Tibial nerve (tissue), 4 donors: Measurements from ENCODE around the gene MOB1B. TPM values are rescaled to one million over a fixed set of nuclear protein-coding genes. Genes with fewer than 3 reads are reported as not detected.
A peak's percentile ranks its signal among the peaks of the same experiment; 100 is the strongest.

Source experiments
- DNase-seq, 2 donors: peaks; one replicate each; pipeline ENCODE4 v3.0.0-alpha.2; 2019; ENCODE audit warnings: low spot score in 2 of 2
- H3K27ac ChIP-seq, 4 donors: fragments of 200-600 bp; sonication (generic) in 3 of 4; one replicate each; pipeline ENCODE4 v1.5.1; 2017 to 2019; ENCODE audit warnings: mild to moderate bottlenecking in 1 of 4
- H3K27me3 ChIP-seq, 2 donors: fragments of 200-600 bp; sonication (generic) in 1 of 2; one replicate each; pipeline versions ENCODE4 v1.5.1 to v1.6.0; 2017 to 2019
- H3K36me3 ChIP-seq, 3 donors: fragments of 200-600 bp; sonication (generic); one replicate each; pipeline ENCODE4 v1.5.1; 2018 to 2019
- H3K4me1 ChIP-seq, 4 donors: fragments of 200-600 bp; sonication (generic) in 3 of 4; one replicate each; pipeline ENCODE4 v1.5.1; 2017 to 2019
- H3K4me3 ChIP-seq, 4 donors: fragments of 200-600 bp; sonication (generic) in 3 of 4; one replicate each; pipeline ENCODE4 v1.5.1; 2017 to 2019; ENCODE audit warnings: mild to moderate bottlenecking in 1 of 4, moderate library complexity in 1 of 4
- H3K9me3 ChIP-seq, 4 donors: fragments of 200-600 bp; sonication (generic) in 3 of 4; one replicate each; pipeline ENCODE4 v1.5.1; 2017 to 2019
- EP300 ChIP-seq, 2 donors: sonication (generic); formaldehyde crosslinking; IDR thresholded peaks; one replicate each; pipeline ENCODE4 v1.6.1; 2017; ENCODE audit warnings: antibody characterized with exemption in 2 of 2, mild to moderate bottlenecking in 1 of 2
- POLR2A ChIP-seq, 2 donors: fragments of 450-650 bp; IDR thresholded peaks; one replicate each; pipeline ENCODE4 v1.6.1; 2017; ENCODE audit warnings: antibody characterized with exemption in 2 of 2, mild to moderate bottlenecking in 2 of 2, moderate library complexity in 2 of 2
- WGBS, 2 donors: methylation state at CpG; one replicate each; pipeline ENCODE4 v1.1.5; 2018; 5-methylcytosine and 5-hydroxymethylcytosine counted together
- total RNA-seq, 4 donors: library from RNA; depleted of rRNA; stranded (reverse); fragments of >200 nt; gene quantifications; one replicate each; pipeline ENCODE4 v1.1.0, GENCODE V29; 2016
- TF ChIP-seq, protein P1 (sequence below), 5 experiments: fragments of 200-600 bp in 3 of 5; fragments of 450-650 bp in 2 of 5; sonication (generic) in 3 of 5; IDR thresholded peaks; one replicate each; pipeline ENCODE4 v1.5.1; 2016 to 2019; ENCODE audit warnings: antibody characterized with exemption in 5 of 5, mild to moderate bottlenecking in 3 of 5, moderate library complexity in 2 of 5

The MOB1B gene
- total RNA-seq, 4 donors from 2014 or later = 12.7 to 23.8 (median 18.2) TPM

DNA sequence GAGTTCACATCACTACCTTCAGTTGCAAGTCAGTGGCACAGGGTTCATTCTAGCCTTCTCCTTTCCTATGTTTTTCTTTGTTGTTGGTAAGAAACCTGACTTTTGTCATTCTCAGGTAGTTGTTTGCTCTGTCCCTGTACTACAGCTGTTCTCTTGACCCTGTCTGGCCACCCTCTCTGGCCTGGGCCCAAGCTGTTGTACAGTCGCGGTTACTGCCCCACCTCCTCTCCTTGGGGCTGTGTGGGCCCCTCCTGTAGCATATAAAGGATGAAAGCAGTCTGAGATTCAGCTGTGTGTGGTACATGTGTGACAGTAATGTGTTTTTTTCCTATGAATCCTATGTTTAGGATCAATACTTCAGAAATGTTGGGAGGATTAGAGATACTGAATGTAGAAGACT lies 12.5 kb downstream of the MOB1B start:
- Histone ChIP-seq H3K9me3 (no peaks in the 10 kb centered on the region), H3K36me3 (peaks cover 0 to 14% (median 0%) of the 10 kb centered on the region in 3 donors), H3K27me3 (no peaks in the 10 kb centered on the region), H3K4me1 (peaks cover 0 to 6% (median 0%) of the 10 kb centered on the region in 4 donors), H3K4me3 (no peak overlapping the region), H3K27ac (peak overlapping the region in 1 of 4 donors; percentile 33)
- no peak for DNase-seq
- WGBS, 2 donors = 41 to 53% methylated on average over 2 of the region's 2 CpGs
- TF ChIP-seq, protein P1, sequence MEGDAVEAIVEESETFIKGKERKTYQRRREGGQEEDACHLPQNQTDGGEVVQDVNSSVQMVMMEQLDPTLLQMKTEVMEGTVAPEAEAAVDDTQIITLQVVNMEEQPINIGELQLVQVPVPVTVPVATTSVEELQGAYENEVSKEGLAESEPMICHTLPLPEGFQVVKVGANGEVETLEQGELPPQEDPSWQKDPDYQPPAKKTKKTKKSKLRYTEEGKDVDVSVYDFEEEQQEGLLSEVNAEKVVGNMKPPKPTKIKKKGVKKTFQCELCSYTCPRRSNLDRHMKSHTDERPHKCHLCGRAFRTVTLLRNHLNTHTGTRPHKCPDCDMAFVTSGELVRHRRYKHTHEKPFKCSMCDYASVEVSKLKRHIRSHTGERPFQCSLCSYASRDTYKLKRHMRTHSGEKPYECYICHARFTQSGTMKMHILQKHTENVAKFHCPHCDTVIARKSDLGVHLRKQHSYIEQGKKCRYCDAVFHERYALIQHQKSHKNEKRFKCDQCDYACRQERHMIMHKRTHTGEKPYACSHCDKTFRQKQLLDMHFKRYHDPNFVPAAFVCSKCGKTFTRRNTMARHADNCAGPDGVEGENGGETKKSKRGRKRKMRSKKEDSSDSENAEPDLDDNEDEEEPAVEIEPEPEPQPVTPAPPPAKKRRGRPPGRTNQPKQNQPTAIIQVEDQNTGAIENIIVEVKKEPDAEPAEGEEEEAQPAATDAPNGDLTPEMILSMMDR (IDR thresholded peaks at IDR 0.05) = no peak
- TF ChIP-seq EP300 (IDR thresholded peaks at IDR 0.05) (no peak), POLR2A (IDR thresholded peaks at IDR 0.05) (no peak)

DNA sequence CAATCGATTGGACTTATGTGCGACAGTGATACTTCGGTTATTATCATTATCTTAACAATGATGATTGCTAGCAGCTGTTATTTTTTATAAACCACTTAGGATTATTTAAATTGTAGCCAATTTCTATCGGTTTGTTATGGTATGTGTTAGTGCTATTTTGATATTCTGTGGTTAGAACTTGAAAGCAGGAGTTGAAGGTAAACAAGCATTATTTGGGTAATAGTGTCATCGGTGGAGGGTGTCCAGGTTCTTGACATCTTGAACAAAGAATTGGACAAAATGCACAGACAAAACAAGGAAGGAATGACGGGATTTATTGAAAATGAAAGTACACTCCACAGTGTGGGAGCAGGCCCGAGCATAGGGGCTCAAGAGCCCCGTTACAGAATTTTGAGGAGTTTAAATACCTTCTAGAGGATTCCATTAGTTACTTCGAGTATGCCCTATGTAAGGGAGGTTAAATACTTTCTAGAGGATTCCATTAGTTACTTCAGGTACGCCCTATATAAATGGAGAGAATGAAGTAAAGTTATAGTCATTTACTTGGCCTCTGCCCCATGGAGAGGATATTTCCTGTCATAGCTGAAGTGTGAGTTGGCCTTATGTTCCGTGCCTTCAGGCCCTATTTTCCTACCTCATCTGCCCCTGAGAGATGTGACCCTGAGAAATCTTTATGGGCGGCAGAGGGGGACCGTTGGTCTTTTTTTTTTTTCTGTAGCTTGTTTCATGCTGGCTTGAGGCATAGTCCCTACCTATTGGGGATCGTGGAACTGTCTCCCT lies 13.1 kb downstream of the MOB1B start:
- peak overlapping the region in 1 of 4 donors; percentile 33 for H3K27ac ChIP-seq
- 75 to 77% methylated on average over 14 of the region's 14 CpGs for WGBS, 2 donors
- peaks cover 0 to 6% (median 0%) of the 10 kb centered on the region in 4 donors for H3K4me1 ChIP-seq
- peaks cover 0 to 14% (median 0%) of the 10 kb centered on the region in 3 donors for H3K36me3 ChIP-seq
- H3K27me3 ChIP-seq = no peaks in the 10 kb centered on the region
- H3K4me3 ChIP-seq = peak overlapping the region in 1 of 4 donors; percentile 19
- no peak for TF ChIP-seq POLR2A (IDR thresholded peaks at IDR 0.05)
- TF ChIP-seq, protein P1 (IDR thresholded peaks at IDR 0.05) = no peak
- TF ChIP-seq EP300 (IDR thresholded peaks at IDR 0.05) = no peak
- H3K9me3 ChIP-seq = no peaks in the 10 kb centered on the region
- no peak for DNase-seq

DNA sequence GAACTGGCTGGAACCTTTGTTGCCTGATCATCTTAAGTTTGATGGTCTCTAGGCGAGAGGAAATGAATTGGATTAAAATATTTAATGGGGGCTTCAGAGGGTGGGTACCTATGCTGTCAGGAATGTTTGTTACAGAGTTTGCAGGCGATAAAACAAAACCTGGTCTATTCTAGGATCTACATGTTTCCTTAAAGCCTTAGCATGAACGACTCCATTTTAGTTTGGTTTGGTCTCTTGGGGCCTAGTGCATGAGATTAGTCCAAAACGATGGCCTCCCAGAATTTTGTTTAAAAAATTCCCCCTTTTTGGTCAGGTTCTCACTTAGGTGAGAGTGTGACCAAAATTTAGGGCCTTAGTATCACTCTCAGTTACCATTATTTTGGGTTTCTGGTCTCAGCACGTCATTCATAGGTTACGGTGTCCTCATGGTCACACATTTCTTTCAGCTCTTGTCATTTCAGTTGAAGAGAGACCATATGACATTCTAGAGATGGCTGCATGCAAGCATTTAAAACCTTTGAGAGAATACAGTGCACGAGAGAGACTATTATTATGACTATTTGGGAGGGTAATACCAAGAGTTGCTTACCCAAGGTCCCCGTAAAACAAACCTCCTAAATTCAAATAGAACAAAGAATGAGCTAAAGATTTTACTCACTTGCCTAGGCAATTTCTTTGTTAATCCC lies 13.8 kb downstream of the MOB1B start:
- Histone ChIP-seq H3K9me3 (no peaks in the 10 kb centered on the region), H3K27ac (no peak overlapping the region), H3K4me3 (no peak overlapping the region), H3K4me1 (peaks cover 0 to 6% (median 0%) of the 10 kb centered on the region in 4 donors), H3K27me3 (no peaks in the 10 kb centered on the region), H3K36me3 (peaks cover 0 to 14% (median 0%) of the 10 kb centered on the region in 3 donors)
- 81 to 91% methylated on average over 7 to 8 of the region's 8 CpGs for WGBS, 2 donors
- no peak for DNase-seq
- TF ChIP-seq POLR2A (IDR thresholded peaks at IDR 0.05) = no peak
- TF ChIP-seq, protein P1 (IDR thresholded peaks at IDR 0.05) = no peak
- TF ChIP-seq EP300 (IDR thresholded peaks at IDR 0.05) = no peak

DNA sequence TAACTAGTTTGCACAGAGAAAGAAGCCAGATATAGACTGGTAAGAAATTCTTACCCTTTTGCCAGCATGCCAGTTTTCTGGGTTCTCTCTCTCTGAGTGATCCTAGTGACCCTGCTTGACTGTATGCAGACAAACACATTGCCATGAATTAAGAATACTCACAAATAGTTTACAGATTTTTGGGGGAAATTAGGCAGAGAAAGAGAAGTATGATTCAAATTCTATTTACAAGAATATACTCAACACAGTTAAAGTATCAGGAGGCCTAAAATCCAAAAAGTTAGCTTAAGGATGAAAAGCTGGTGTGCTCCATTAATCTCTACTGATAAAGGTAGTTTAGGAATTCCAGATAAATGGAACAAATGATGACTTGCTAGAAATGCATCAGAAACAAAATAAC lies 18.4 kb downstream of the MOB1B start:
- Histone ChIP-seq H3K27ac (no peak overlapping the region), H3K4me3 (no peak overlapping the region), H3K36me3 (no peaks in the 10 kb centered on the region), H3K9me3 (no peaks in the 10 kb centered on the region), H3K27me3 (no peaks in the 10 kb centered on the region), H3K4me1 (no peaks in the 10 kb centered on the region)
- TF ChIP-seq POLR2A (IDR thresholded peaks at IDR 0.05) (no peak), EP300 (IDR thresholded peaks at IDR 0.05) (no peak)
- TF ChIP-seq, protein P1 (IDR thresholded peaks at IDR 0.05) = no peak
- no peak for DNase-seq

DNA sequence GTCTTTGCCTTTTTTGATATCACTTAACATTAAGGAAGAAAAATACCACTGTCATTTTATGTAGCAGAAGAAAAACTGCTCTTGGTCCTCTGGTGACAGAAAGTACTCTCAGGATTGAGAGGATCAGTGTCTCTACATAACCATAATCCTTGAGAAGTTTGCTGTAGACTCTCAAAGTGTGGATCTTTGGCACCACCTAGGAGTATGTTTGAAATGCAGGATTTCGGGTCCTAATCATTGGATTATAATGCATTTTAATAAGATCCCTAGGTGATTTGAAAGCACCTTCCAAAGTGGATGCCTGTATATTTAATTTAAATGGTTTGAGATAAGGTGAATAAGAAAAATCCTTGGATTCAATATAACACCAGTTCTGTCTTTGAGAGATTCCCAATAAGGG lies 23.2 kb downstream of the MOB1B start:
- Histone ChIP-seq H3K27ac (no peak overlapping the region), H3K4me3 (no peak overlapping the region), H3K36me3 (peaks cover 0 to 13% (median 0%) of the 10 kb centered on the region in 3 donors), H3K4me1 (peaks cover 0 to 4% (median 0%) of the 10 kb centered on the region in 4 donors), H3K27me3 (no peaks in the 10 kb centered on the region), H3K9me3 (no peaks in the 10 kb centered on the region)
- DNase-seq = no peak
- TF ChIP-seq EP300 (IDR thresholded peaks at IDR 0.05) = no peak
- TF ChIP-seq, protein P1 (IDR thresholded peaks at IDR 0.05) = no peak
- 71 to 84% methylated on average over 1 of the region's 1 CpG for WGBS, 2 donors
